HG03460 (cell line): Measurements from ENCODE around the gene STAMBPL1.

ENCODE experiments used
- ATAC-seq: cut with Tn5 transposase; IDR thresholded peaks from one replicate; pipeline ENCODE4 v1.9.1; 2021; ENCODE audit not compliant: unreplicated experiment

The STAMBPL1 gene

GRCh38 chr10:88946965-88947590 is 67.0 kb downstream of the STAMBPL1 start:
- ATAC-seq = no peak

- no peak for ATAC-seq
Observed at GRCh38 chr10:88949051-88949450, 69.0 kb downstream of the STAMBPL1 start.

GRCh38 chr10:88949912-88950837 is 70.1 kb downstream of the STAMBPL1 start:
- no peak for ATAC-seq

- ATAC-seq = no peak
Observed at GRCh38 chr10:88952647-88953111, 72.6 kb downstream of the STAMBPL1 start, which contains the start of gene ACTA2. TSS of gene ACTA2 (minus strand) at chr10:88952773. CDS start at chr10:88948930, 3,843 bp downstream.

- no peak for ATAC-seq
Observed at GRCh38 chr10:88953662-88954061, 73.6 kb downstream of the STAMBPL1 start.

- ATAC-seq = no peak
Observed at GRCh38 chr10:88954458-88955083, 74.5 kb downstream of the STAMBPL1 start.

- no peak for ATAC-seq
Observed at GRCh38 chr10:88957381-88957780, 77.3 kb downstream of the STAMBPL1 start.

GRCh38 chr10:88958721-88959120 is 78.7 kb downstream of the STAMBPL1 start:
- no peak for ATAC-seq

GRCh38 chr10:88960802-88961201 is 80.8 kb downstream of the STAMBPL1 start:
- ATAC-seq = no peak

GRCh38 chr10:88961266-88961665 is 81.2 kb downstream of the STAMBPL1 start:
- no peak for ATAC-seq

- no peak for ATAC-seq
Observed at GRCh38 chr10:88962336-88962735, 82.3 kb downstream of the STAMBPL1 start.

- no peak for ATAC-seq
Observed at GRCh38 chr10:88963318-88963717, 83.3 kb downstream of the STAMBPL1 start.

GRCh38 chr10:88964360-88964759 is 84.3 kb downstream of the STAMBPL1 start:
- ATAC-seq = no peak

- ATAC-seq = no peak
Observed at GRCh38 chr10:88964869-88965415, 84.9 kb downstream of the STAMBPL1 start.

- no peak for ATAC-seq
Observed at GRCh38 chr10:88966797-88967196, 86.8 kb downstream of the STAMBPL1 start.

GRCh38 chr10:88968391-88968790 is 88.3 kb downstream of the STAMBPL1 start:
- no peak for ATAC-seq

GRCh38 chr10:88971221-88972061 is 91.4 kb downstream of the STAMBPL1 start:
- no peak for ATAC-seq
